ENCODE results near the gene NPPA. TPM values are rescaled to one million over a fixed set of nuclear protein-coding genes. Genes with fewer than 3 reads are reported as not detected.

Gene NPPA
- total and polyA plus RNA-seq, 9 of the 15 experiments (the other 6 are each of a cell fraction or from before 2014, with no cell fraction given), result not detected

DNA sequence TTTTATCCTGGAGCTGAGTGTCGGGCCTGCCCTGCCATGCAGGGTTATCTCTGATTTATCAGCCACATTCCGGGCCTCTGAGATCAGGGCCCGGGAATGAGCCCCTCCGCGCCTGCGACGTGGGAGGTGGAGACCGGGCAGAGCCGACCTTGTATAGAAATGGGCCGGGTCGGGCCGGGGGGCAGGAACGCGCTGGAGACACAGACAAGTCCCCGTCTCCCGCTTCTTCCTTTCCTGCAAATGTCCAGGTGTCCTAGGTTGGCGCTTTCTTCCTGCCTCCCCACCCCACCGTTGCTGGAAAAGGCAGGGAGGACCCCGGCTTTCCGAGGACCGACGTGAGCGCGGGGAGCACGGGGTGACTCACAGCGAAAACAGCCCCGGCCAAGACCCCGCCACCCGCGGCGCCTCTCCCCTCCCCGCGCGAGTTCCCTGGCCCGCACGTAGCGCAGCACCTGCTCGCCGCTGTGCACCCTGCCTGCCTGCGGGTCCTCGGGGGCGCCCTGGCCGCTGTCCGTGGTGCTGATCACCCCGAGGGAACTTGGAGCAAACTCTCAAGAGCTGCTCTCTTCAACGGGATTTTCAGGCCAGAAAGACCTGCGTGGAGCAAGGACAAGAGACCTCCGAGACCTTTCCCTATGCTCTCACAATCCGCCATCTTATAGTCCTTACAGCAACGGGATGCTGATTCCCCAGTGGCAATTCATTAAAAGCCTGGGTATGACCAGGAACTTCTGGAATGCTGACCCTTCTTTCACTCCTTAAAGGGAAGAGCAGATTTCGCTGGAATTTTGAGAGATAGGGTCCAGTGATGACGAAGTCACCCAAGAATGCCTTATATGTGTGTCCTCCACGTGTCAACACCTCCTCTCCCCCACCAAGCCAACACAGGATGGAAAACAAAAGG lies 11.6 kb upstream of the NPPA start (continued):
- no peak for TF ChIP-seq CHD7 (IDR thresholded peaks at IDR 0.05; ENCODE audit: low read depth, low read length)
- no peak for TF ChIP-seq PHB (CRISPR knock-in tag; IDR thresholded peaks at IDR 0.05)
- TF ChIP-seq NKRF (IDR thresholded peaks at IDR 0.05; ENCODE audit: borderline replicate concordance), result peak; percentile 35; the same call in 1 of the 2 replicates
- no peak for TF ChIP-seq FIP1L1 (IDR thresholded peaks at IDR 0.05; ENCODE audit: low read depth, low read length, poor library complexity, severe bottlenecking)
- no peak for TF ChIP-seq FOXJ2 (tag; IDR thresholded peaks at IDR 0.05)
- no peak for TF ChIP-seq ZFP30 (CRISPR knock-in tag; IDR thresholded peaks at IDR 0.05; ENCODE audit: borderline replicate concordance)
- no peak for TF ChIP-seq WHSC1 (IDR thresholded peaks at IDR 0.05; ENCODE audit: low read length)
- 0 out of 2 replicates have a peak, but pooled peaks have one; percentile 14 for TF ChIP-seq ZKSCAN1 (IDR thresholded peaks at IDR 0.05; ENCODE audit: low read depth, low read length)
- TF ChIP-seq, protein P1, sequence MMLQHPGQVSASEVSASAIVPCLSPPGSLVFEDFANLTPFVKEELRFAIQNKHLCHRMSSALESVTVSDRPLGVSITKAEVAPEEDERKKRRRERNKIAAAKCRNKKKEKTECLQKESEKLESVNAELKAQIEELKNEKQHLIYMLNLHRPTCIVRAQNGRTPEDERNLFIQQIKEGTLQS (IDR thresholded peaks at IDR 0.05), result no peak
- TF ChIP-seq, protein P1 (CRISPR knock-in tag; conservative IDR thresholded peaks at IDR 0.05), result 0 out of 2 replicates have a peak, but pooled peaks have one; percentile 58

All from K562 (cell line).